HEK293 (cell line): Measurements from ENCODE around the gene NCK2.

Experiments
- CTCF ChIA-PET: fragments of 350-600 bp; formaldehyde crosslinking; extraction: SDS; loops from one replicate; lab custom pipeline; 2021; ENCODE audit warnings: antibody characterized with exemption; lab: Yijun Ruan, JAX
- POLR2A ChIA-PET: fragments of 300-600 bp; formaldehyde crosslinking; extraction: SDS; loops from one replicate; lab custom pipeline; 2020; ENCODE audit warnings: antibody characterized with exemption, inconsistent platforms; lab: Yijun Ruan, JAX
- H3K27ac ChIP-seq: fragments of 200-500 bp; sonication (Bioruptor generic); 2 replicates; pipeline ENCODE4 v1.5.1; 2014; ENCODE audit warnings: low read depth, low read length, control low read depth, inconsistent platforms; ENCODE audit errors: extremely low read depth
- H3K36me3 ChIP-seq, 2 experiments: fragments of 200-500 bp in 1 of 2; sonication (Bioruptor generic) in 1 of 2; 1 replicate in 1 of 2; 2 replicates in 1 of 2; pipeline ENCODE4 v1.5.1; 2014 to 2017; ENCODE audit warnings: inconsistent platforms in 2 of 2, low read length in 2 of 2; ENCODE audit not compliant: control insufficient read depth in 2 of 2, insufficient read depth in 1 of 2
- H3K4me1 ChIP-seq: fragments of 200-500 bp; sonication (Bioruptor generic); 2 replicates; pipeline ENCODE4 v1.5.1; 2014; ENCODE audit warnings: mild to moderate bottlenecking, low read length, inconsistent platforms; ENCODE audit not compliant: control insufficient read depth, insufficient read depth
- H3K4me3 ChIP-seq: 2 replicates; pipeline ENCODE4 v1.5.1; 2011; ENCODE audit warnings: low read depth, mild to moderate bottlenecking, control low read depth, low read length, moderate library complexity
- H3K9me3 ChIP-seq: fragments of 200-500 bp; sonication (Bioruptor generic); 2 replicates; pipeline ENCODE4 v1.5.1; 2014; ENCODE audit warnings: low read depth, low read length, inconsistent platforms; ENCODE audit not compliant: control insufficient read depth, insufficient read depth
- ATF2 ChIP-seq: fragments of 450-650 bp; formaldehyde crosslinking; IDR thresholded peaks from 2 replicates; pipeline ENCODE4 v1.5.1; 2016; ENCODE audit warnings: missing biosample characterization, missing genetic modification characterization, low read depth
- GLI4 ChIP-seq: fragments of 450-650 bp; formaldehyde crosslinking; IDR thresholded peaks from 2 replicates; pipeline ENCODE4 v1.5.1; 2016; ENCODE audit warnings: missing biosample characterization, missing genetic modification characterization
- PRDM2 ChIP-seq: fragments of 450-650 bp; formaldehyde crosslinking; IDR thresholded peaks from 2 replicates; pipeline ENCODE4 v1.5.1; 2016; ENCODE audit warnings: missing biosample characterization, missing genetic modification characterization, borderline replicate concordance
- SALL2 ChIP-seq: fragments of 450-650 bp; formaldehyde crosslinking; IDR thresholded peaks from 2 replicates; pipeline ENCODE4 v1.5.0; 2017; ENCODE audit warnings: missing biosample characterization, mild to moderate bottlenecking, missing genetic modification characterization, borderline replicate concordance
- SCRT1 ChIP-seq: fragments of 450-650 bp; formaldehyde crosslinking; IDR thresholded peaks from 2 replicates; pipeline ENCODE4 v1.5.1; 2016; ENCODE audit warnings: missing biosample characterization, missing genetic modification characterization, borderline replicate concordance
- SP7 ChIP-seq: fragments of 450-650 bp; formaldehyde crosslinking; IDR thresholded peaks from 2 replicates; pipeline ENCODE4 v1.5.1; 2016; ENCODE audit warnings: missing biosample characterization, missing genetic modification characterization
- ZBTB20 ChIP-seq: fragments of 450-650 bp; formaldehyde crosslinking; IDR thresholded peaks from 2 replicates; pipeline ENCODE4 v1.5.1; 2016; ENCODE audit warnings: missing biosample characterization, missing genetic modification characterization
- ZNF10 ChIP-seq: fragments of 450-650 bp; formaldehyde crosslinking; IDR thresholded peaks from 2 replicates; pipeline ENCODE4 v1.5.1; 2017; ENCODE audit warnings: missing biosample characterization, missing genetic modification characterization
- ZNF341 ChIP-seq: fragments of 450-650 bp; formaldehyde crosslinking; IDR thresholded peaks from 2 replicates; pipeline ENCODE4; 2016; ENCODE audit warnings: low read depth, missing biosample characterization, missing genetic modification characterization
- ZNF513 ChIP-seq: fragments of 450-650 bp; IDR thresholded peaks from 2 replicates; pipeline ENCODE4 v1.5.1; 2018; ENCODE audit warnings: missing biosample characterization, missing genetic modification characterization
- ZNF580 ChIP-seq: fragments of 450-650 bp; formaldehyde crosslinking; IDR thresholded peaks from 2 replicates; pipeline ENCODE4 v1.5.1; 2016; ENCODE audit warnings: missing biosample characterization, missing genetic modification characterization
- ZNF626 ChIP-seq: fragments of 450-650 bp; sonication (Bioruptor Pico); formaldehyde crosslinking; IDR thresholded peaks from 2 replicates; pipeline ENCODE4 v1.5.1; 2018; ENCODE audit warnings: missing biosample characterization, missing genetic modification characterization, inconsistent platforms
- ZNF639 ChIP-seq: fragments of 450-650 bp; formaldehyde crosslinking; IDR thresholded peaks from 2 replicates; pipeline ENCODE4 v1.5.1; 2016; ENCODE audit warnings: missing biosample characterization, missing genetic modification characterization
- ZNF664 ChIP-seq: fragments of 450-650 bp; formaldehyde crosslinking; IDR thresholded peaks from 2 replicates; pipeline ENCODE4 v1.5.1; 2016; ENCODE audit warnings: missing biosample characterization, missing genetic modification characterization
- ZSCAN16 ChIP-seq: fragments of 450-650 bp; formaldehyde crosslinking; IDR thresholded peaks from 2 replicates; pipeline ENCODE4 v1.5.1; 2016; ENCODE audit warnings: missing biosample characterization, missing genetic modification characterization
- ZSCAN4 ChIP-seq: fragments of 450-650 bp; formaldehyde crosslinking; IDR thresholded peaks from 2 replicates; pipeline ENCODE4 v1.5.1; 2017; ENCODE audit warnings: missing biosample characterization, missing genetic modification characterization
- ZXDB ChIP-seq: fragments of 450-650 bp; formaldehyde crosslinking; IDR thresholded peaks from 2 replicates; pipeline ENCODE4 v1.5.1; 2016; ENCODE audit warnings: missing biosample characterization, missing genetic modification characterization
- TF ChIP-seq, protein P1 (sequence below): fragments of 450-650 bp; IDR thresholded peaks from 2 replicates; pipeline ENCODE4 v1.5.1; 2018; ENCODE audit warnings: missing biosample characterization, mild to moderate bottlenecking, missing genetic modification characterization
- TF ChIP-seq, protein P2 (sequence below): fragments of 450-650 bp; formaldehyde crosslinking; IDR thresholded peaks from 2 replicates; pipeline ENCODE4 v1.5.1; 2016; ENCODE audit warnings: missing biosample characterization, missing genetic modification characterization

Gene NCK2

GRCh38 chr2:105796791-105797190 is 52.1 kb downstream of the NCK2 start:
- Histone ChIP-seq H3K9me3 (no peaks in the 10 kb centered on the region), H3K4me1 (peaks cover 12% of the 10 kb centered on the region), H3K36me3 (no peaks in the 10 kb centered on the region), H3K4me3 (no peak overlapping the region), H3K27ac (no peak overlapping the region)
- TF ChIP-seq ZXDB (tag by site-specific recombination) (no peak), SALL2 (no peak), ZNF664 (tag by site-specific recombination) (no peak), SCRT1 (no peak), ZSCAN4 (tag by site-specific recombination) (no peak), ZNF626 (tag by site-specific recombination) (no peak)
- TF ChIP-seq, protein P1, sequence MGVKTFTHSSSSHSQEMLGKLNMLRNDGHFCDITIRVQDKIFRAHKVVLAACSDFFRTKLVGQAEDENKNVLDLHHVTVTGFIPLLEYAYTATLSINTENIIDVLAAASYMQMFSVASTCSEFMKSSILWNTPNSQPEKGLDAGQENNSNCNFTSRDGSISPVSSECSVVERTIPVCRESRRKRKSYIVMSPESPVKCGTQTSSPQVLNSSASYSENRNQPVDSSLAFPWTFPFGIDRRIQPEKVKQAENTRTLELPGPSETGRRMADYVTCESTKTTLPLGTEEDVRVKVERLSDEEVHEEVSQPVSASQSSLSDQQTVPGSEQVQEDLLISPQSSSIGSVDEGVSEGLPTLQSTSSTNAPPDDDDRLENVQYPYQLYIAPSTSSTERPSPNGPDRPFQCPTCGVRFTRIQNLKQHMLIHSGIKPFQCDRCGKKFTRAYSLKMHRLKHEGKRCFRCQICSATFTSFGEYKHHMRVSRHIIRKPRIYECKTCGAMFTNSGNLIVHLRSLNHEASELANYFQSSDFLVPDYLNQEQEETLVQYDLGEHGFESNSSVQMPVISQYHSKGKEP (tag by site-specific recombination), result no peak
- POLR2A ChIA-PET, result no interaction called here
- CTCF ChIA-PET, result no interaction called here

- Histone ChIP-seq H3K9me3 (no peaks in the 10 kb centered on the region), H3K27ac (no peak overlapping the region), H3K36me3 (no peaks in the 10 kb centered on the region), H3K4me3 (no peak overlapping the region), H3K4me1 (peaks cover 12% of the 10 kb centered on the region)
- POLR2A ChIA-PET, result no interaction called here
- CTCF ChIA-PET, result interaction anchor here (0.6 kb wide), 1 partner anchor 774 kb away, joined by 3 read pairs; no protein-coding TSS in a partner anchor
- TF ChIP-seq ZNF10 (no peak), ZBTB20 (tag by site-specific recombination) (no peak), ZNF513 (no peak), ZNF341 (tag by site-specific recombination) (no peak), ZSCAN16 (tag by site-specific recombination) (no peak), ATF2 (tag by site-specific recombination) (no peak), ZNF639 (tag by site-specific recombination) (no peak), ZNF580 (tag by site-specific recombination) (no peak), SP7 (no peak), GLI4 (tag by site-specific recombination) (no peak), PRDM2 (no peak)
- TF ChIP-seq, protein P2, sequence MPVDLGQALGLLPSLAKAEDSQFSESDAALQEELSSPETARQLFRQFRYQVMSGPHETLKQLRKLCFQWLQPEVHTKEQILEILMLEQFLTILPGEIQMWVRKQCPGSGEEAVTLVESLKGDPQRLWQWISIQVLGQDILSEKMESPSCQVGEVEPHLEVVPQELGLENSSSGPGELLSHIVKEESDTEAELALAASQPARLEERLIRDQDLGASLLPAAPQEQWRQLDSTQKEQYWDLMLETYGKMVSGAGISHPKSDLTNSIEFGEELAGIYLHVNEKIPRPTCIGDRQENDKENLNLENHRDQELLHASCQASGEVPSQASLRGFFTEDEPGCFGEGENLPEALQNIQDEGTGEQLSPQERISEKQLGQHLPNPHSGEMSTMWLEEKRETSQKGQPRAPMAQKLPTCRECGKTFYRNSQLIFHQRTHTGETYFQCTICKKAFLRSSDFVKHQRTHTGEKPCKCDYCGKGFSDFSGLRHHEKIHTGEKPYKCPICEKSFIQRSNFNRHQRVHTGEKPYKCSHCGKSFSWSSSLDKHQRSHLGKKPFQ, result no peak
These were observed 52.6 kb downstream of the NCK2 start for GRCh38 chr2:105797298-105797819.
